GM18951 (cell line): ENCODE measurements around the gene CUEDC1.

Experiments
- POLR2A ChIP-seq: IDR thresholded peaks from 4 replicates; pipeline ENCODE4 v1.6.1; 2011; ENCODE audit warnings: mild to moderate bottlenecking; ENCODE audit not compliant: insufficient read length, insufficient read depth; ENCODE audit errors: extremely low read depth
- in situ Hi-C: fragments of 300-500 bp; cut with MboI; formaldehyde crosslinking; loops from one replicate; pipeline ENCODE4 v1.12.0; 2022; ENCODE audit warnings: low sequenced_read_pairs, mixed read lengths, inconsistent platforms; ENCODE audit not compliant: unreplicated experiment

The CUEDC1 gene

GRCh38 chr17:57993471-57994365 lies 38.5 kb upstream of the CUEDC1 start:
- peak; percentile 6 for TF ChIP-seq POLR2A
- in situ Hi-C loops: no loop called here

GRCh38 chr17:57991537-57991936 lies 36.3 kb upstream of the CUEDC1 start:
- TF ChIP-seq POLR2A: no peak
- in situ Hi-C loops: no loop called here

GRCh38 chr17:57990037-57990436 lies 34.8 kb upstream of the CUEDC1 start:
- in situ Hi-C loops: no loop called here
- TF ChIP-seq POLR2A: no peak

DNA sequence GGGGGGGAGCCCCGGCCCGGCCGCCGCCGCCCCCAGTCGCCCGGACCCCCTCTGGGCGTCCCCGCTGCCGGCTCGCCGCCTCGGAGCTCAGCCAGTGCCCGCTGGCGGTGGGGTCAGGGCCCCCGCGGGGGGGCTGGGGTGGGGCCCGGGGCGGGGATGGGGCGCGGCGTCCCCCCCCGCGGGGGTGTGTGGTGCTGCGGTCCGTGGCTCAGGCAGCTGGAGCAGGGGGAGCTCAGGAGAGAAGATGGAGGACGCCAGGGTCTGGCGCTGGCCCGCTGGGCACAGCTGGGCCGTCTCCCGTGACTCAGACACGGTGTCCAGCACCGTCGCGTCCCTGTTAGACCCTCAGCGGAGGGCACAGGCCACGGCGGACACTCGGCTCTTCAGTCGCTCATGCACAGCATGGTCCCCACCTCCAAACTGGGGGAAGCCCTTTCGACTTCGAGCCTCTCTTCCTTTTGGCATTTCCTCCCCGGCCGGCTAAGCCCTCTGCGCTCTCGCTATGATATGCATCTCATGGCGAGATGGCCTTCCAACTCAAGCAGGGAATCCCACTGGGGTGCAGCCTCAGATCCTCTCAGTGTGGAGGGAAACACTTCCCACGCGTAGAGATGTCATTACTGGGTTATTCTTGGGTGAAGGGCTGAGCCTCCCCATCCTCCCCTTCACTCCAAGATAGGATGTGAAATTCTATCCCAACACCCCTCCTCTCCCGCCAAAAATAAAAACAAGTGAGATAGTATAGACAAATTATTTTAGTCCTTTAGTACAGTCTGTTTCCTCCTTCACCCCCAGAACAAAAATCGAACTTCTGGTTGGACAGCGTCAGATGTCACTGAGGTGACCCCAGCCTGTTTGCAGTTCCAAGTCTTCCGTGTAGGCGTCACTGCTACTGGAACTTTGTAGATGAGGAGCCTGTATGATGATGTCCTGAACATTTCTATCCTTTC lies 33.4 kb upstream of the CUEDC1 start:
- peak; percentile 80 for TF ChIP-seq POLR2A
- in situ Hi-C loops: no loop called here

DNA sequence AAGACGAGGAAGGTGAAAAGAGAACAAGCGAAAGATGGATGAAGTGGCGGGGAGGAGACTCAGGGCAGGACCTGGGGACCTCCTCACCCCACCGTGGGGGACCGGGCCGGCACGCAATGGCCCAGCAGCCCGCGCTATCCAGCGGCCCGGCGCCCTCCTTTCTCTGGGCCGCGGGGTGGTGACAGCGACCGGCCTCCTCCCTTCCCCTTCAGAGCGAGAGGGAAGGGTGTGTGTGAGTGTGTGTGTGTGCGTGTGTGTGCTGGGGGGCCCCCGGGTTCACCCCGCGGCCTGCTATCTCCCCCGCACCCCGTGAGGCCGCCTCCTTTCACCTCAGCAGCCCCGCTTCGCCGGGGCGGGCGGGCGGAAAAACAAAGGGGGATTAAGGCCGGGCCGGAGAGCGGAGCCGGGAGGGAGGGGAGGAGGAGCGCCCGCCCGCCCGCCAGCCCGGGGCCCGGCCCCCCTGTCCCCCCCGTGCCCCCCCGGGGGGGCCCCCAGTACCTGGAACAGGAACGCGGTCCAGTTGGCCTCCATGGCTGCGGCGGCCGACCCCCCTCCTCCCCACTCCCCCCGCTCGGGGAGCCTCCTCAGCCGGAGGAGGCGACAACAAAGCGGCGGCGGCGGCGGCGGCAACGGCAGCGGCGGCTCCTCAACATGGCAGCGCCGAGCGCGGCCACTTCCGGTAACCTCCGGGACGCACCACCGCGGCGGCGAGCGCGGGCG lies 32.5 kb upstream of the CUEDC1 start, which contains the start of gene VEZF1:
VEZF1 (minus strand) TSS at position 674 of the 720 bp plus-strand sequence; CDS start at position 531, 143 bp downstream.
- in situ Hi-C loops: no loop called here
- no peak for TF ChIP-seq POLR2A

DNA sequence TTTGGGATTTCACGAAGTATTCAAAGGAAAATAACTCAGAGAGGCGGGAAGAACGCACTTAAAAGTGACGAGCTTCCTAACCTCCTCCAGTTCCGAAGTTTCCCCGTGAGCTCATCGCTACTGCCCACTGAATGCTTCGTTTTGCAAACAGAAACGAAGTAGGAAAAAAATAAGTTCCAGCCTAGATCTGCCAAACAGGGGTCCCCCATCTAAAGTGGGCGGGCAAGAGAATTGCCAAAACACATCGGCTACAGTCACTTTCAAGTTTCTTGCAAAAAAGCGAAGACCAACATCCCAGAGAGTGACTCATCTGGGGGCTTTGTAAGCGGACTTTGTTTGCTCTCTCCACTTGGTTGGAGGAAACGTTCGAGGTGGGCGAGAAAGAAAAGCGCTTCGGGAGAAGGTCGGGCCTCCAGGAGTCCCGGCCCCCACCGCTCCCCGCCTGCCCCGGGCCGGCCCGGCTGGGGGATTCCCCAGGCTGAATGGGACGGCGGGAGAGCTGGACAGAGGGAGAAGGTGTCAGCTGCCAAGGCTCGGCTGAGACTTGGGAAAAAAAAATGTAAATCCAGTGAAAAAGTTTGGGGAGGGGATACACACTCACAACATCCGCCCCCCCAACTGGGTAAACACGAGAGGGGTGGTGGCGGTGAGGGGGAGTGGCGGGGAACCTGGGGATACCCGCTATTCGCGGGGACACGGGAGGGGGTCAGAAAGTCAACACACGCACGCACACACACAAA lies 31.8 kb upstream of the CUEDC1 start:
- TF ChIP-seq POLR2A: no peak
- in situ Hi-C loops: no loop called here

DNA sequence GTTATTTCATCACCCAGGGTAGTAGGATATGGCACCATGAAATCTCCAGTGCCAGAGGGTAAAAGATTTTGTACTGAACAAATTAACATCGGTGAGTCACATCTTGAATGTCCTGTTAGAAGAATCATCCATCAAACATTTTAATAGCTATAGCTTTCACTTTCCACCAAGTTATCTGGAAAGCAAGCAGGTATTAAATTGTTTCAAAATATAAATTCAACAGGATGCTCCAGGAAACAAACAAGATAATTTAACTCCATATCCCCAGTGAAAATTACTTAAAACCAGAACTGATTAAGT lies 30.4 kb upstream of the CUEDC1 start:
- no peak for TF ChIP-seq POLR2A
- in situ Hi-C loops: no loop called here

- no peak for TF ChIP-seq POLR2A
- in situ Hi-C loops: no loop called here
Observed at GRCh38 chr17:57984936-57985674, 29.9 kb upstream of the CUEDC1 start.

DNA sequence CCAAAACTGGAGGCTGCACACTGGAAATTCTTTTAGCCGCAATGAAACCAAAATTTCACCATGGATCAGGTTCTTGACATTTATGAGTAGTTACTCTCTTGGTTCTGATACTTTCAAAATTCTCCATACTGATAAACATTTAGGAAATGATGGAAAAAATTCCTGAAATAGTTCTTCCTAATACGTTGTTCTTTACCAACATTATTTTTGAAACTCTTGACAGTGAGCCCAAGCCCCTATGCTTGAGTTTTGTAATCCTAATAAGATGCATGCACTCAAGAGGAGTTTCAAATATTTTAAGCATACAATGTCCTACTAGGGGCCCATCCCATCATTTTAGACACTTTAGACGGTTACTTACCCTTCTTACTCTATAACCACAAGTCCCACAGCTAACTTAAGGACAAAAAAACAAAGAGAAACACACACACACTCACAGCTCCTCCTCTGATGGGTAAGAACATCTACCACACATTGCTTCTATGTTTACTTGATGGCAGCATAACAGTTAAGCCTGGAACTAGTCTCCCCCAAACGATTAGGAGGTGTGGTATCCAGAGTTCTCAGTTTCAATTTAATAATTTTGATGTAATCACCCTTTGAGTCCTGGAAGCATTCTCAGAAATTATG lies 29.2 kb upstream of the CUEDC1 start:
- in situ Hi-C loops: no loop called here
- TF ChIP-seq POLR2A: no peak

- TF ChIP-seq POLR2A: no peak
Observed at GRCh38 chr17:57983446-57983845, 28.2 kb upstream of the CUEDC1 start.

GRCh38 chr17:57982452-57983170 lies 27.4 kb upstream of the CUEDC1 start:
- no peak for TF ChIP-seq POLR2A
- in situ Hi-C loops: no loop called here

More at GRCh38 chr17:57983446-57983845, 28.2 kb upstream of the CUEDC1 start:
- in situ Hi-C loops: no loop called here
